Stimulated activated CD4-positive, alpha-beta T cell treated with anti-CD3 and anti-CD28 coated beads, Interleukin-15, amount 100 ng/mL, for 48 hours (primary cell): ENCODE measurements around the gene SH3YL1.

ENCODE experiments used
- DNase-seq, 2 donors: peaks; one replicate each; pipeline ENCODE4 v3.0.0-alpha.2; 2020; ENCODE audit warnings: low read depth in 2 of 2

SH3YL1 gene

GRCh38 chr2:258933-259332, 4.9 kb downstream of the SH3YL1 start:
- no peak for DNase-seq

GRCh38 chr2:257842-258241, 6.0 kb downstream of the SH3YL1 start:
- no peak for DNase-seq

- no peak for DNase-seq
Measured at GRCh38 chr2:257429-257828, 6.4 kb downstream of the SH3YL1 start.

GRCh38 chr2:256094-256493, 7.7 kb downstream of the SH3YL1 start:
- no peak for DNase-seq

- DNase-seq = no peak
Measured at GRCh38 chr2:255195-255594, 8.6 kb downstream of the SH3YL1 start.

- DNase-seq = no peak
Measured at GRCh38 chr2:254241-254640, 9.6 kb downstream of the SH3YL1 start.

- DNase-seq = no peak
Measured at GRCh38 chr2:253202-253638, 10.6 kb downstream of the SH3YL1 start.

- no peak for DNase-seq
Measured at GRCh38 chr2:252001-252602, 11.7 kb downstream of the SH3YL1 start.

- no peak for DNase-seq
Measured at GRCh38 chr2:249538-250042, 14.2 kb downstream of the SH3YL1 start.

GRCh38 chr2:248724-249123, 15.1 kb downstream of the SH3YL1 start:
- no peak for DNase-seq

GRCh38 chr2:246489-247144, 17.2 kb downstream of the SH3YL1 start:
- no peak for DNase-seq

- no peak for DNase-seq
Measured at GRCh38 chr2:244547-244946, 19.3 kb downstream of the SH3YL1 start.

- no peak for DNase-seq
Measured at GRCh38 chr2:238869-239268, 25.0 kb downstream of the SH3YL1 start.

GRCh38 chr2:238431-238830, 25.4 kb downstream of the SH3YL1 start:
- no peak for DNase-seq

GRCh38 chr2:237878-238277, 26.0 kb downstream of the SH3YL1 start:
- DNase-seq = no peak

GRCh38 chr2:236993-237539, 26.8 kb downstream of the SH3YL1 start:
- DNase-seq = no peak

- DNase-seq = no peak
Measured at GRCh38 chr2:234421-234820, 29.4 kb downstream of the SH3YL1 start.

GRCh38 chr2:233030-233429, 30.8 kb downstream of the SH3YL1 start:
- no peak for DNase-seq

- no peak for DNase-seq
Measured at GRCh38 chr2:231521-232185, 32.2 kb downstream of the SH3YL1 start.

- no peak for DNase-seq
Measured at GRCh38 chr2:228518-229278, 35.1 kb downstream of the SH3YL1 start.

- DNase-seq = no peak
Measured at GRCh38 chr2:228115-228514, 35.7 kb downstream of the SH3YL1 start.
